ENCODE measurements around the gene SMARCD1.

SMARCD1 gene

GRCh38 chr12:50102646-50103309, 17.6 kb downstream of the SMARCD1 start:
- H3K36me3 ChIP-seq (ENCODE audit: control insufficient read depth, insufficient read depth, low read length), result peaks cover 12% of the 10 kb centered on the region
- no peak for TF ChIP-seq CTCF (IDR thresholded peaks at IDR 0.05; ENCODE audit: insufficient read depth, low read length, poor library complexity, severe bottlenecking)
- no peak for DNase-seq (ENCODE audit: extremely low read depth, insufficient read length)
- H3K4me3 ChIP-seq (replicated peaks; ENCODE audit: low read depth, low read length), result no peak overlapping the region
- no peaks in the 10 kb centered on the region for H3K27me3 ChIP-seq (replicated peaks; ENCODE audit: control insufficient read depth, insufficient read depth, low read length)

GRCh38 chr12:50103351-50103750, 18.2 kb downstream of the SMARCD1 start:
- H3K27me3 ChIP-seq (replicated peaks; ENCODE audit: control insufficient read depth, insufficient read depth, low read length), result no peaks in the 10 kb centered on the region
- no peak for DNase-seq (ENCODE audit: extremely low read depth, insufficient read length)
- TF ChIP-seq CTCF (IDR thresholded peaks at IDR 0.05; ENCODE audit: insufficient read depth, low read length, poor library complexity, severe bottlenecking), result no peak
- H3K4me3 ChIP-seq (replicated peaks; ENCODE audit: low read depth, low read length), result no peak overlapping the region
- peaks cover 10% of the 10 kb centered on the region for H3K36me3 ChIP-seq (ENCODE audit: control insufficient read depth, insufficient read depth, low read length)

GRCh38 chr12:50103767-50104321, 18.7 kb downstream of the SMARCD1 start, which contains the start of gene GPD1:
TSS of gene GPD1 (plus strand) at chr12:50104008. CDS start at chr12:50104051, 43 bp downstream.
- H3K27me3 ChIP-seq (replicated peaks; ENCODE audit: control insufficient read depth, insufficient read depth, low read length), result no peaks in the 10 kb centered on the region
- TF ChIP-seq CTCF (IDR thresholded peaks at IDR 0.05; ENCODE audit: insufficient read depth, low read length, poor library complexity, severe bottlenecking), result no peak
- no peak for DNase-seq (ENCODE audit: extremely low read depth, insufficient read length)
- H3K36me3 ChIP-seq (ENCODE audit: control insufficient read depth, insufficient read depth, low read length), result peaks cover 6% of the 10 kb centered on the region
- H3K4me3 ChIP-seq (replicated peaks; ENCODE audit: low read depth, low read length), result no peak within 1 kb of the TSS

GRCh38 chr12:50104417-50105366, 19.6 kb downstream of the SMARCD1 start:
- no peaks in the 10 kb centered on the region for H3K27me3 ChIP-seq (replicated peaks; ENCODE audit: control insufficient read depth, insufficient read depth, low read length)
- peaks cover 2% of the 10 kb centered on the region; the same call in 1 of the 2 replicates for H3K36me3 ChIP-seq (ENCODE audit: control insufficient read depth, insufficient read depth, low read length)
- no peak overlapping the region for H3K4me3 ChIP-seq (replicated peaks; ENCODE audit: low read depth, low read length)
- no peak for TF ChIP-seq CTCF (IDR thresholded peaks at IDR 0.05; ENCODE audit: insufficient read depth, low read length, poor library complexity, severe bottlenecking)
- DNase-seq (ENCODE audit: extremely low read depth, insufficient read length), result no peak

- no peak for DNase-seq (ENCODE audit: extremely low read depth, insufficient read length)
- TF ChIP-seq CTCF (IDR thresholded peaks at IDR 0.05; ENCODE audit: insufficient read depth, low read length, poor library complexity, severe bottlenecking), result no peak
- no peaks in the 10 kb centered on the region; the same call in 1 of the 2 replicates for H3K36me3 ChIP-seq (ENCODE audit: control insufficient read depth, insufficient read depth, low read length)
Observed at GRCh38 chr12:50105913-50106450, 20.8 kb downstream of the SMARCD1 start.

More at GRCh38 chr12:50105913-50106450, 20.8 kb downstream of the SMARCD1 start:
- no peaks in the 10 kb centered on the region for H3K27me3 ChIP-seq (replicated peaks; ENCODE audit: control insufficient read depth, insufficient read depth, low read length)
- H3K4me3 ChIP-seq (replicated peaks; ENCODE audit: low read depth, low read length), result no peak overlapping the region
